Ishikawa (cell line): ENCODE measurements around the gene MOV10.

ENCODE experiments used
- CEBPB ChIP-seq: IDR thresholded peaks from 2 replicates; pipeline ENCODE4 v1.6.1; 2012
- CREB1 ChIP-seq: IDR thresholded peaks from 2 replicates; pipeline ENCODE4 v1.6.1; 2012; ENCODE audit warnings: low read depth
- EGR1 ChIP-seq: IDR thresholded peaks from 2 replicates; pipeline ENCODE4 v1.6.1; 2012
- EP300 ChIP-seq: IDR thresholded peaks from 2 replicates; pipeline ENCODE4 v1.6.1; 2012; ENCODE audit warnings: borderline replicate concordance
- FOXM1 ChIP-seq: IDR thresholded peaks from 2 replicates; pipeline ENCODE4 v1.6.1; 2012; ENCODE audit warnings: low read depth, borderline replicate concordance
- MAX ChIP-seq: IDR thresholded peaks from 2 replicates; pipeline ENCODE4 v1.6.1; 2012
- NFIC ChIP-seq: IDR thresholded peaks from 2 replicates; pipeline ENCODE4 v1.6.1; 2012
- RAD21 ChIP-seq: IDR thresholded peaks from 2 replicates; pipeline ENCODE4 v1.6.1; 2012; ENCODE audit warnings: low read depth
- REST ChIP-seq: IDR thresholded peaks from 2 replicates; pipeline ENCODE4 v1.6.1; 2012; ENCODE audit warnings: low read depth, mild to moderate bottlenecking
- TAF1 ChIP-seq: IDR thresholded peaks from 2 replicates; pipeline ENCODE4 v1.6.1; 2012; ENCODE audit warnings: low read depth, mild to moderate bottlenecking
- TCF12 ChIP-seq: IDR thresholded peaks from 2 replicates; pipeline ENCODE4 v1.6.1; 2012; ENCODE audit warnings: low read depth
- TEAD4 ChIP-seq: IDR thresholded peaks from 2 replicates; pipeline ENCODE4 v1.6.1; 2012
- USF1 ChIP-seq: IDR thresholded peaks from 2 replicates; pipeline ENCODE4 v1.6.1; 2012
- YY1 ChIP-seq: IDR thresholded peaks from 2 replicates; pipeline ENCODE4 v1.6.1; 2012; ENCODE audit warnings: low read depth

- no peak for TF ChIP-seq EP300
- no peak for TF ChIP-seq RAD21
- no peak for TF ChIP-seq MAX
- TF ChIP-seq FOXM1, result no peak
- no peak for TF ChIP-seq TAF1
- no peak for TF ChIP-seq REST
- TF ChIP-seq NFIC, result no peak
- no peak for TF ChIP-seq EGR1
- TF ChIP-seq YY1, result no peak
- TF ChIP-seq USF1, result no peak
- no peak for TF ChIP-seq CREB1
- TF ChIP-seq TCF12, result no peak
- no peak for TF ChIP-seq TEAD4
- TF ChIP-seq CEBPB, result no peak
These were observed 23.3 kb upstream of the MOV10 start for GRCh38 chr1:112651205-112651604.
